GM23338 (cell line): Measurements from ENCODE around the gene ALOX5AP. TPM values are rescaled to one million over a fixed set of nuclear protein-coding genes. Genes with fewer than 3 reads are reported as not detected.

Source experiments
- ATAC-seq: fragments of 200-7000 bp; cut with Tn5 transposase; 3 replicates; pipeline ENCODE4 v1.9.1; 2020
- DNase-seq: peaks from one replicate; pipeline ENCODE4 v3.0.0-alpha.2; 2015; ENCODE audit warnings: low spot score
- H2AFZ ChIP-seq: fragments of 200-600 bp; sonication (generic); 2 replicates; pipeline ENCODE4 v1.8.0; 2016; ENCODE audit warnings: antibody characterized with exemption, mild to moderate bottlenecking, moderate library complexity
- H3F3A ChIP-seq: fragments of 200-600 bp; sonication (generic); replicated peaks from 2 replicates; pipeline ENCODE4 v1.8.0; 2017; ENCODE audit warnings: antibody characterized with exemption, mixed run types, low read depth
- H3K27ac ChIP-seq: fragments of 200-600 bp; sonication (generic); 2 replicates; pipeline ENCODE4 v1.6.1; 2016; ENCODE audit warnings: low read depth
- H3K27me3 ChIP-seq: fragments of 200-600 bp; sonication (generic); 2 replicates; pipeline ENCODE4 v1.8.0; 2016; ENCODE audit warnings: mild to moderate bottlenecking, mixed run types, moderate library complexity; ENCODE audit not compliant: insufficient read depth
- H3K36me3 ChIP-seq: fragments of 200-600 bp; sonication (generic); 2 replicates; pipeline ENCODE4 v1.8.0; 2016; ENCODE audit warnings: mild to moderate bottlenecking; ENCODE audit not compliant: insufficient read depth
- H3K4me1 ChIP-seq: fragments of 200-600 bp; sonication (generic); 2 replicates; pipeline ENCODE4 v1.8.0; 2016; ENCODE audit warnings: mild to moderate bottlenecking, moderate library complexity; ENCODE audit not compliant: insufficient read depth
- H3K4me2 ChIP-seq: fragments of 200-600 bp; sonication (generic); 2 replicates; pipeline ENCODE4 v1.7.1; 2017; ENCODE audit warnings: mixed run types
- H3K4me3 ChIP-seq: fragments of 200-600 bp; sonication (generic); 2 replicates; pipeline ENCODE4 v1.6.1; 2016; ENCODE audit warnings: mixed run types
- H3K79me2 ChIP-seq: fragments of 200-600 bp; sonication (generic); replicated peaks from 2 replicates; pipeline ENCODE4 v1.8.0; 2017; ENCODE audit warnings: mild to moderate bottlenecking; ENCODE audit not compliant: insufficient read depth
- H3K9me2 ChIP-seq: fragments of 200-600 bp; sonication (generic); 2 replicates; pipeline ENCODE4 v1.8.0; 2017; ENCODE audit not compliant: insufficient read depth
- H4K20me1 ChIP-seq: fragments of 200-600 bp; sonication (generic); replicated peaks from 2 replicates; pipeline ENCODE4 v1.8.0; 2017; ENCODE audit warnings: mild to moderate bottlenecking; ENCODE audit not compliant: insufficient read depth
- H3K27ac Mint-ChIP-seq: 2 replicates; pipeline ENCODE4 v1.8.0; 2020; ENCODE audit warnings: inconsistent platforms, mild to moderate bottlenecking, moderate library complexity, mixed read lengths
- H3K27me3 Mint-ChIP-seq: 3 replicates; pipeline ENCODE4 v1.8.0; 2022; ENCODE audit warnings: low read depth, mild to moderate bottlenecking, moderate library complexity, mixed read lengths, inconsistent platforms; ENCODE audit not compliant: insufficient read depth, poor library complexity
- H3K36me3 Mint-ChIP-seq: 3 replicates; pipeline ENCODE4 v1.8.0; 2021; ENCODE audit warnings: low read depth, mild to moderate bottlenecking, inconsistent platforms, moderate library complexity, mixed read lengths
- H3K4me1 Mint-ChIP-seq: 3 replicates; pipeline ENCODE4 v1.8.0; 2020; ENCODE audit warnings: mild to moderate bottlenecking, inconsistent platforms, mixed read lengths
- H3K4me3 Mint-ChIP-seq: 3 replicates; pipeline ENCODE4 v1.8.0; 2021; ENCODE audit warnings: moderate library complexity, mild to moderate bottlenecking, inconsistent platforms, mixed read lengths
- H3K9me3 Mint-ChIP-seq: 3 replicates; pipeline ENCODE4 v1.8.0; 2020; ENCODE audit warnings: moderate library complexity, mild to moderate bottlenecking, inconsistent platforms, mixed read lengths
- EZH2 ChIP-seq: fragments of 200-600 bp; sonication (generic); IDR thresholded peaks from one replicate; pipeline ENCODE4 v1.8.0; 2017; ENCODE audit warnings: antibody characterized with exemption, mild to moderate bottlenecking, low read depth; ENCODE audit not compliant: unreplicated experiment
- EZH2phosphoT487 ChIP-seq: fragments of 200-600 bp; sonication (generic); IDR thresholded peaks from one replicate; pipeline ENCODE4 v1.8.1; 2018; ENCODE audit warnings: antibody characterized with exemption; ENCODE audit not compliant: unreplicated experiment
- JUNB ChIP-seq: IDR thresholded peaks from one replicate; pipeline ENCODE4 v1.6.1; 2016; ENCODE audit warnings: antibody characterized with exemption; ENCODE audit not compliant: unreplicated experiment
- NANOG ChIP-seq: IDR thresholded peaks from 2 replicates; pipeline ENCODE4 v1.6.1; 2016; ENCODE audit warnings: antibody characterized with exemption, borderline replicate concordance
- STAT1 ChIP-seq: IDR thresholded peaks from one replicate; pipeline ENCODE4 v1.6.1; 2016; ENCODE audit warnings: antibody characterized with exemption; ENCODE audit not compliant: unreplicated experiment
- polyA plus RNA-seq: library from polyadenylated mRNA; unstranded; fragments of >200 nt; fragmentation: Nextera tagmentation; extraction: Ambion mirVana; gene quantifications from 2 replicates; pipeline ENCODE4 v1.2.1, GENCODE V29; 2016
- total RNA-seq: library from RNA; depleted of rRNA; stranded (reverse); fragments of >200 nt; shearing (Covaris generic); gene quantifications from 2 replicates; pipeline ENCODE4 v1.2.3, GENCODE V29; 2014
- TF ChIP-seq, protein P1 (sequence below): fragments of 250-450 bp; sonication (Bioruptor Pico); IDR thresholded peaks from 2 replicates; pipeline ENCODE4 v1.5.0; 2020; ENCODE audit warnings: mild to moderate bottlenecking, moderate library complexity
- TF ChIP-seq, protein P2 (sequence below): IDR thresholded peaks from 2 replicates; pipeline ENCODE4 v1.6.1; 2016; ENCODE audit warnings: antibody characterized with exemption
- TF ChIP-seq, protein P3 (sequence below): IDR thresholded peaks from one replicate; pipeline ENCODE4 v1.6.1; 2018; ENCODE audit warnings: antibody characterized with exemption; ENCODE audit not compliant: unreplicated experiment

Gene ALOX5AP
- total and polyA plus RNA-seq, 2 experiments from 2014 or later: 0.23 TPM; not detected in 1

DNA sequence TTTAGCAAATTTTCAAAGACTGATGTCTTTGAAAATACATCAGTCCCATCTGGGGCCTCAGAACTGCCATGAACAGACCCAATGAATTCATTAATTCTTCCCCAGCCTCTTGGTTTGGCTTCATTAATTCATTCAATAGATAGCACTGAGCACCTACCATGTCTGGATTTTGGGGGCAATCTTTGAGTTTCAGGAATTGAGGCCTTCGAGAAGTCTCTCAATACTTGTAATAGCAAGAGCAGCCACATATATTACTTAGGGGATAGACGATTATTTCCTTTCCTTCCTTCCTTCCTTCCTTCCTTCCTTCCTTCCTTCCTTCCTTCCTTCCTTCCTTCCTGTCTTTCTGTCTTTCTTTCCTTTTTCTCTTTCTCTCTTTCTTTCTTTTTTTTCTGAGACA is 64.8 kb downstream of the ALOX5AP start:
- H3K27me3 Mint-ChIP-seq: peaks cover 8% of the 10 kb centered on the region
- Histone ChIP-seq H3K4me2 (no peak overlapping the region), H3K36me3 (no peaks in the 10 kb centered on the region), H4K20me1 (no peaks in the 10 kb centered on the region), H3K27me3 (no peaks in the 10 kb centered on the region), H3K4me1 (no peaks in the 10 kb centered on the region; the same call in 1 of the 2 replicates), H3F3A (no peaks in the 10 kb centered on the region), H3K4me3 (no peak overlapping the region), H2AFZ (no peak overlapping the region; the same call in 1 of the 2 replicates), H3K9me2 (no peaks in the 10 kb centered on the region), H3K27ac (no peak overlapping the region), H3K79me2 (no peaks in the 10 kb centered on the region)
- DNase-seq (no peak), ATAC-seq (no peak)
- TF ChIP-seq EZH2 (no peak), JUNB (no peak), EZH2phosphoT487 (no peak), NANOG (no peak), STAT1 (no peak)
- TF ChIP-seq, protein P1, sequence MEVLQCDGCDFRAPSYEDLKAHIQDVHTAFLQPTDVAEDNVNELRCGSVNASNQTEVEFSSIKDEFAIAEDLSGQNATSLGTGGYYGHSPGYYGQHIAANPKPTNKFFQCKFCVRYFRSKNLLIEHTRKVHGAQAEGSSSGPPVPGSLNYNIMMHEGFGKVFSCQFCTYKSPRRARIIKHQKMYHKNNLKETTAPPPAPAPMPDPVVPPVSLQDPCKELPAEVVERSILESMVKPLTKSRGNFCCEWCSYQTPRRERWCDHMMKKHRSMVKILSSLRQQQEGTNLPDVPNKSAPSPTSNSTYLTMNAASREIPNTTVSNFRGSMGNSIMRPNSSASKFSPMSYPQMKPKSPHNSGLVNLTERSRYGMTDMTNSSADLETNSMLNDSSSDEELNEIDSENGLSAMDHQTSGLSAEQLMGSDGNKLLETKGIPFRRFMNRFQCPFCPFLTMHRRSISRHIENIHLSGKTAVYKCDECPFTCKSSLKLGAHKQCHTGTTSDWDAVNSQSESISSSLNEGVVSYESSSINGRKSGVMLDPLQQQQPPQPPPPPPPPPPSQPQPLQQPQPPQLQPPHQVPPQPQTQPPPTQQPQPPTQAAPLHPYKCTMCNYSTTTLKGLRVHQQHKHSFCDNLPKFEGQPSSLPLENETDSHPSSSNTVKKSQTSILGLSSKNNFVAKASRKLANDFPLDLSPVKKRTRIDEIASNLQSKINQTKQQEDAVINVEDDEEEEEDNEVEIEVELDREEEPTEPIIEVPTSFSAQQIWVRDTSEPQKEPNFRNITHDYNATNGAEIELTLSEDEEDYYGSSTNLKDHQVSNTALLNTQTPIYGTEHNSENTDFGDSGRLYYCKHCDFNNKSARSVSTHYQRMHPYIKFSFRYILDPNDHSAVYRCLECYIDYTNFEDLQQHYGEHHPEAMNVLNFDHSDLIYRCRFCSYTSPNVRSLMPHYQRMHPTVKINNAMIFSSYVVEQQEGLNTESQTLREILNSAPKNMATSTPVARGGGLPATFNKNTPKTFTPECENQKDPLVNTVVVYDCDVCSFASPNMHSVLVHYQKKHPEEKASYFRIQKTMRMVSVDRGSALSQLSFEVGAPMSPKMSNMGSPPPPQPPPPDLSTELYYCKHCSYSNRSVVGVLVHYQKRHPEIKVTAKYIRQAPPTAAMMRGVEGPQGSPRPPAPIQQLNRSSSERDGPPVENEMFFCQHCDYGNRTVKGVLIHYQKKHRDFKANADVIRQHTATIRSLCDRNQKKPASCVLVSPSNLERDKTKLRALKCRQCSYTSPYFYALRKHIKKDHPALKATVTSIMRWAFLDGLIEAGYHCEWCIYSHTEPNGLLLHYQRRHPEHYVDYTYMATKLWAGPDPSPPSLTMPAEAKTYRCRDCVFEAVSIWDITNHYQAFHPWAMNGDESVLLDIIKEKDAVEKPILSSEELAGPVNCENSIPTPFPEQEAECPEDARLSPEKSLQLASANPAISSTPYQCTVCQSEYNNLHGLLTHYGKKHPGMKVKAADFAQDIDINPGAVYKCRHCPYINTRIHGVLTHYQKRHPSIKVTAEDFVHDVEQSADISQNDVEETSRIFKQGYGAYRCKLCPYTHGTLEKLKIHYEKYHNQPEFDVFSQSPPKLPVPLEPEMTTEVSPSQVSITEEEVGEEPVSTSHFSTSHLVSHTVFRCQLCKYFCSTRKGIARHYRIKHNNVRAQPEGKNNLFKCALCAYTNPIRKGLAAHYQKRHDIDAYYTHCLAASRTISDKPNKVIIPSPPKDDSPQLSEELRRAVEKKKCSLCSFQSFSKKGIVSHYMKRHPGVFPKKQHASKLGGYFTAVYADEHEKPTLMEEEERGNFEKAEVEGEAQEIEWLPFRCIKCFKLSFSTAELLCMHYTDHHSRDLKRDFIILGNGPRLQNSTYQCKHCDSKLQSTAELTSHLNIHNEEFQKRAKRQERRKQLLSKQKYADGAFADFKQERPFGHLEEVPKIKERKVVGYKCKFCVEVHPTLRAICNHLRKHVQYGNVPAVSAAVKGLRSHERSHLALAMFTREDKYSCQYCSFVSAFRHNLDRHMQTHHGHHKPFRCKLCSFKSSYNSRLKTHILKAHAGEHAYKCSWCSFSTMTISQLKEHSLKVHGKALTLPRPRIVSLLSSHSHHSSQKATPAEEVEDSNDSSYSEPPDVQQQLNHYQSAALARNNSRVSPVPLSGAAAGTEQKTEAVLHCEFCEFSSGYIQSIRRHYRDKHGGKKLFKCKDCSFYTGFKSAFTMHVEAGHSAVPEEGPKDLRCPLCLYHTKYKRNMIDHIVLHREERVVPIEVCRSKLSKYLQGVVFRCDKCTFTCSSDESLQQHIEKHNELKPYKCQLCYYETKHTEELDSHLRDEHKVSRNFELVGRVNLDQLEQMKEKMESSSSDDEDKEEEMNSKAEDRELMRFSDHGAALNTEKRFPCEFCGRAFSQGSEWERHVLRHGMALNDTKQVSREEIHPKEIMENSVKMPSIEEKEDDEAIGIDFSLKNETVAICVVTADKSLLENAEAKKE: no peak
- TF ChIP-seq, protein P2, sequence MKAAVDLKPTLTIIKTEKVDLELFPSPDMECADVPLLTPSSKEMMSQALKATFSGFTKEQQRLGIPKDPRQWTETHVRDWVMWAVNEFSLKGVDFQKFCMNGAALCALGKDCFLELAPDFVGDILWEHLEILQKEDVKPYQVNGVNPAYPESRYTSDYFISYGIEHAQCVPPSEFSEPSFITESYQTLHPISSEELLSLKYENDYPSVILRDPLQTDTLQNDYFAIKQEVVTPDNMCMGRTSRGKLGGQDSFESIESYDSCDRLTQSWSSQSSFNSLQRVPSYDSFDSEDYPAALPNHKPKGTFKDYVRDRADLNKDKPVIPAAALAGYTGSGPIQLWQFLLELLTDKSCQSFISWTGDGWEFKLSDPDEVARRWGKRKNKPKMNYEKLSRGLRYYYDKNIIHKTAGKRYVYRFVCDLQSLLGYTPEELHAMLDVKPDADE: no peak
- TF ChIP-seq, protein P3, sequence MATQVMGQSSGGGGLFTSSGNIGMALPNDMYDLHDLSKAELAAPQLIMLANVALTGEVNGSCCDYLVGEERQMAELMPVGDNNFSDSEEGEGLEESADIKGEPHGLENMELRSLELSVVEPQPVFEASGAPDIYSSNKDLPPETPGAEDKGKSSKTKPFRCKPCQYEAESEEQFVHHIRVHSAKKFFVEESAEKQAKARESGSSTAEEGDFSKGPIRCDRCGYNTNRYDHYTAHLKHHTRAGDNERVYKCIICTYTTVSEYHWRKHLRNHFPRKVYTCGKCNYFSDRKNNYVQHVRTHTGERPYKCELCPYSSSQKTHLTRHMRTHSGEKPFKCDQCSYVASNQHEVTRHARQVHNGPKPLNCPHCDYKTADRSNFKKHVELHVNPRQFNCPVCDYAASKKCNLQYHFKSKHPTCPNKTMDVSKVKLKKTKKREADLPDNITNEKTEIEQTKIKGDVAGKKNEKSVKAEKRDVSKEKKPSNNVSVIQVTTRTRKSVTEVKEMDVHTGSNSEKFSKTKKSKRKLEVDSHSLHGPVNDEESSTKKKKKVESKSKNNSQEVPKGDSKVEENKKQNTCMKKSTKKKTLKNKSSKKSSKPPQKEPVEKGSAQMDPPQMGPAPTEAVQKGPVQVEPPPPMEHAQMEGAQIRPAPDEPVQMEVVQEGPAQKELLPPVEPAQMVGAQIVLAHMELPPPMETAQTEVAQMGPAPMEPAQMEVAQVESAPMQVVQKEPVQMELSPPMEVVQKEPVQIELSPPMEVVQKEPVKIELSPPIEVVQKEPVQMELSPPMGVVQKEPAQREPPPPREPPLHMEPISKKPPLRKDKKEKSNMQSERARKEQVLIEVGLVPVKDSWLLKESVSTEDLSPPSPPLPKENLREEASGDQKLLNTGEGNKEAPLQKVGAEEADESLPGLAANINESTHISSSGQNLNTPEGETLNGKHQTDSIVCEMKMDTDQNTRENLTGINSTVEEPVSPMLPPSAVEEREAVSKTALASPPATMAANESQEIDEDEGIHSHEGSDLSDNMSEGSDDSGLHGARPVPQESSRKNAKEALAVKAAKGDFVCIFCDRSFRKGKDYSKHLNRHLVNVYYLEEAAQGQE: no peak
- H3K4me1 Mint-ChIP-seq: peaks cover 18% of the 10 kb centered on the region
- H3K9me3 Mint-ChIP-seq: no peaks in the 10 kb centered on the region
- no peak overlapping the region for H3K27ac Mint-ChIP-seq
- no peaks in the 10 kb centered on the region for H3K36me3 Mint-ChIP-seq
- no peak overlapping the region for H3K4me3 Mint-ChIP-seq
